ENCODE data around the gene CETN3.
A peak's percentile ranks its signal among the peaks of the same experiment; 100 is the strongest.

The CETN3 gene

GRCh38 chr5:90409318-90410177 is at the start of gene CETN3:
Gene CETN3, minus strand, starts transcription at chr5:90409756. Its CDS starts 95 bp downstream, at chr5:90409661.
- peak; percentile 98 for DNase-seq

GRCh38 chr5:90446961-90447360 is 37.4 kb upstream of the CETN3 start:
- DNase-seq: no peak

GRCh38 chr5:90440644-90441043 is 31.1 kb upstream of the CETN3 start:
- DNase-seq: peak; percentile 9

- DNase-seq: no peak
Observed at GRCh38 chr5:90438100-90438499, 28.5 kb upstream of the CETN3 start.

- DNase-seq: no peak
Observed at GRCh38 chr5:90437663-90438062, 28.1 kb upstream of the CETN3 start.

GRCh38 chr5:90434116-90434714 is 24.7 kb upstream of the CETN3 start:
- DNase-seq: peak; percentile 83

GRCh38 chr5:90424245-90424644 is 14.7 kb upstream of the CETN3 start:
- no peak for DNase-seq

DNA sequence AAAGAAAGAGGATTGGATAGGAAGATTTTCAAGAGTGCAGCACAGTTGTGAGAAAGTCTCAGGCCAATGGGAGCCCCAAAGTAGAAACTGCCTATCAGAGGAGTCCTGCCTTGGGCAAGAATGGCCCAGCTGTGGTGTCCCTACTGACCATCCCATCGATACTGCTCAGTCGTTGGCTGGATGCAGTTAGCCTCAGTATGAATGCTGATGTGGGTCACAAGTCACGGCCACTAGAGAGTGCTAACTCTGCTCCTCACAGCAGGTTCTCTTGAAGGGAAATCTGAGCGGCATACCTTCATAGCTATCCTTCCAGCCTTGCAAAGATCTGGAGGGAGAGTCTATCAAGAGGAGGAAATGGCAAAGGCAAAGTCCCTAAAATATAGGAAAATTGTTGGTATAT is 11.6 kb upstream of the CETN3 start:
- peak; percentile 27 for DNase-seq

DNA sequence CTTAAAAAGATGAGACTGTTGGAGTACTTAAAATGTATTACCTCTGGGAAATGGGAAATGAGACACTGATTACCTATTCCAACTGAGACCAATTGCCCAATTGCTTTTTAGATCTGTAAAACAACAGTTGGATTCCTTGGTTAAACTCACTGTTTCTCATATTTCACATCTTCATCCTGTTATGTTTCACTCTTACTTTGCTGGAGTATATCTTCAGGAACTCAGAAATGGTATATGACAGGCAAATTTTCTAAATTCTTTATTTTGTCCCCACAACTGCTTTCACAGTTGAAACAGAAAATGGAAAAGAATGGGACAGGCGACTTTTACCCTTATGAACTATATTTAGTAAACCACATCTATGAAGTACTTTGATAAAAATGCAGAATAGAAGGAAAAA is 8.7 kb upstream of the CETN3 start:
- DNase-seq: no peak

DNA sequence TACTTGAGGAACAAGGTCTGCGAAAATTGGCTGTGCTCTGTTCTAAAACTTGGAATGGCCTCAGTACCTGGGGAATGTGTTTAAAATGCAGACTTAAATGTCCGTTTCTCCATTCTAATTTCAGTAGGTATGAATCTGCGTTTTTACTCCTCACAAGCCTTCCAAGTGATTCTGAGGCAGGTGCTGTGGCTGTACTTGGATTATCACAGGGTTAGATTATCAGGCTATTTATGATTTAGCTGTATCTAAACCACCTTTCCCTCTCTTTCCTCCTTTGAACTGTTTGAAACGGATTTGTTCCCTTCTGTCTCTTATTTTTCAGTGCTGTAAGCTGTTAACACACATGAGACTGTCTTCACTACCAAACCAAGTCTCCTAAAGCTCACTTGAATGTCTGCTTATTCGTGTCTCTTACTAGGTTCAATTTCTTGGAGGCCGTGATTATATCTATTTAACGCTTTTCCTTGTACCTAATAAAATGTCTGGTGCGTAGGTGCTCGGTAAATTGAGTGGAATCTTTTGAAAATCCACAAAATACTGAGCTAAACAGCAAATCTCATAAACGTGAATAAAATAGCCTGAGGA is 714 bp upstream of the CETN3 start:
- peak; percentile 51 for DNase-seq

DNA sequence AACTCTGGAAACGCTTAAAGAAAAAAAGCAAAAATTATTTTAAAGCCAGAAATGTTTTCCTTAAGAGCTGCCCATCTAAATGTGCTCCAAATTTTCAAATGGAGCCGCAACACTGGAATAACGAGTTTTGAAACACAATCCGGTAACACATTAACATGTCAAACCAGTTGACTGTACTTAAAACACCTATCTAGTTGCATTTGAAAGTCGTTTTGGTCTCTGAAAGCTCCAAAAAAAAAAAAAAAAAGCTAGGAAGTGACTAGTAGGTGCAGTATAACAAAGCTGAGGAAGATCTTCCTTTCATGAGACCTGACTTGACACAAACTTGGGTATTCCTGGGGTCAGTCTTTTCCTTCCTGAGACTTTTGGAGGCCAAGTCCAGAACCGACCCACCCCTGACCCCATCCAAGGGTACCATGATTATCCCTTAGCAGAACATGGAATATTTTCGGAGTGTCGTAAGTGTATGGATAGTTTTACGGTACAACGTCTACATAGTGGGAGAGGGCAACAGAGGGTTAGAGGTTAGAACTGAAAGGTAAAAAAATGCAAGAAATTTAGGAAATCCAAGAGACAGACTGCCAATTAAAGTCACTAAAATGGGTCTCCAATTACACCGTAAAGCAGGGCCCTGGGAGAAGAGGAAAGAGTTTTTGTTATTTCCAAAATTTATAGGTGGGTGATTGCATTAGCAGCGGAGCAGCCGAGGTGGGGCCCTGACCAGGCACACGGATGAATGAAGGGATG is 812 bp downstream of the CETN3 start:
- DNase-seq: no peak

- DNase-seq: no peak
Observed at GRCh38 chr5:90406466-90406865, 3.1 kb downstream of the CETN3 start.

DNA sequence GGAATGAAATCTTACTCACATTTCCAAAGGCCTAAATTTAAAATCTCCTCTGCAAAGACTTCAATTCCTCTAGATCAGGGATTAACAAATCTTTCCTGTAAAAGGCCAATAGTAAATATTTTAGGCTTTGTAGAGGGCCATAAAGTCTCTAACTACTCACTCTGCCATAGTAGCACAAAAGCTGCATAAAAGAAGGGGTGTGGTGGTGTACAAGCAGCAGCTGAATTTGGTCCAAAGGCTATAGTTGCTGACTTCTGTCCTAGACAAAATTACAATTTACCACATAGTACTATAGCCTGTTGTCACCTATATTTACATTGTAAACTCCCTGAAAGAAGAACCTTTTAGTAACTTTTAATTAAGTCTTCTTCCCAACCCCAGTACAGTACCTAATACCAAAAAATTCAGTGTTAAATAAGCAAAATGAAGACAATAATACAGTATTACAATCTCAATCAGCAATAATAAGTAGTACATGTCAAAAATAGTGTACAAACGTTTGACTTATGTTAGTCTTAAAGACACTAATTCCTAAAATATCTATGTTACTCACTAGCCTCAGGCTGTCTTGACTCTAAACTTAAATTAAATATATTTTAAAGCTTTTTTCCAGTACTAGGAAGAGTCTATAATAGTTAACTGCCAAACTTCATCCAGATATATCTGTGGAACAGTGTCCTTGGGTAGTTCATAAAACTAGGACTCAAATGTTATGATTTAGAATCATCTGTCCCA is 6.9 kb downstream of the CETN3 start:
- no peak for DNase-seq

- DNase-seq: no peak
Observed at GRCh38 chr5:90399251-90399650, 10.3 kb downstream of the CETN3 start.

- no peak for DNase-seq
Observed at GRCh38 chr5:90398726-90399125, 10.8 kb downstream of the CETN3 start.

DNA sequence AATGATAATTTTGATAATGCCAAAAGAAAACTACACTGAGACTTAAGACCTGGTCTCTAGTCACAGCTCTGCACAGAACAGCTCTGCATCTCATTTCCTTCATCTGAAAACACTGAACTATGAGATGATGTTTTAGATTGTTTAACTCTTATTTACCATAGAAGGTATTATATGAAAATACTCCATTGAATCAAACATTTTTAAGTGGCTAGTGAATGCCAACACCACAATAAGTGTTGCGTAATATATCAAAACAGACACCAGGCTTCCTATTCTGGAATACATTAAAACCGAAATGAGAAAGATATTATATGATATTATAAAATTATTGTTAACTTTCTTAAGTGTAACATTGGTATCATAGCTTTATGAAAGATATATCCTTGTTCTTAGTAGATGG is 14.6 kb downstream of the CETN3 start:
- no peak for DNase-seq

- DNase-seq: no peak
Observed at GRCh38 chr5:90390928-90391327, 18.6 kb downstream of the CETN3 start.

GRCh38 chr5:90390326-90390725 is 19.2 kb downstream of the CETN3 start:
- no peak for DNase-seq

DNA sequence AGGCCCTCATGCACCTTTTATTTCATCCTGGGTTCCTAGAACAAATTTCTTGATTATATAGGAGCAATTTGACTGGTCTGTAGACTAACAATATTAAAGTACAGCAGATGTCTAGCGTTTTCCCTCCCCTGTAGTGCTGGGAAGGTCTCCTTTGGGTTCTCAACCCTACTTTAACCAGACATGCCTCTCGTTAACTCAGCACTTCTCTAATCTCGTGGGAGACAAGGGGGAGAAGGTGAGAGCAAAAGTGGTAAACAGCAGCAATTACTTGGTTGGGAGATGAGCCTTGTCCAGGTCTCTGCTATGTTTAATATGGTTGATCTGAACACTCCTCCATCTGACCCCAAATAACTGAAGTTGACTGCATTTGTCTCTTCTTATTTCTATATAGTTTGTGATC is 22.0 kb downstream of the CETN3 start:
- no peak for DNase-seq

GRCh38 chr5:90386099-90386710 is 23.4 kb downstream of the CETN3 start:
- DNase-seq: peak; percentile 62

DNA sequence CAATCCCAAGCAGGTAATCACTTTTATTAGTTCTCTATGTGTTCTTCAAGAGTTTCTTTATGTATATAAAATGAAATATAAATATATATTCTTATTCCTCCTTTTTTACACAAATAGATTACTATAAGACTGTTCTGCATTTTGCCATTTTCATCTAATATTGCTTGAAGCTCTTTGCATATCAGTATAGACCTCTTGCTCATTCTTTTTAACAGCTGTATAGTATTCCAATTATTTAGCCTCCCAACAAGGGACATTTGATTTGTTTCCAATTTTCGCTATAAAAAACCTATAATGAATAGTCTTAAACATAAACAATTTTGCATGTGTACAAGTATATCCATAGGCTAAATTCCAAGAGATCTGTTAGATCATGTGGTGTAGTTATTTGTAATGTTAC is 25.2 kb downstream of the CETN3 start:
- no peak for DNase-seq

- no peak for DNase-seq
Observed at GRCh38 chr5:90383903-90384302, 25.7 kb downstream of the CETN3 start.

Data from hematopoietic multipotent progenitor cell treated with erythropoietin and hydrocortisone succinate and interleukin-3 and kit ligand, for 4 days (in vitro differentiated cells).